ENCODE results near the gene AKIRIN2.
"Not testable (repeated sequence)": the region's sequence is repeated elsewhere in the genome, so short reads cannot be mapped to it uniquely, and the experiment has no call there.

AKIRIN2 gene

GRCh38 chr6:87716928-87717614 lies 15.0 kb upstream of the AKIRIN2 start:
- no peak for DNase-seq

- DNase-seq, result no peak
These were observed 12.2 kb upstream of the AKIRIN2 start for GRCh38 chr6:87714093-87714842.

- not testable (repeated sequence) for DNase-seq
These were observed 10.7 kb upstream of the AKIRIN2 start for GRCh38 chr6:87712713-87713112.

GRCh38 chr6:87710090-87710489 lies 8.1 kb upstream of the AKIRIN2 start:
- no peak for DNase-seq

GRCh38 chr6:87708581-87709427 lies 6.8 kb upstream of the AKIRIN2 start:
- not testable (repeated sequence) for DNase-seq

GRCh38 chr6:87706187-87706966 lies 4.3 kb upstream of the AKIRIN2 start:
- no peak for DNase-seq

GRCh38 chr6:87705070-87705691 lies 3.1 kb upstream of the AKIRIN2 start:
- no peak for DNase-seq

GRCh38 chr6:87703039-87703438 lies 1.0 kb upstream of the AKIRIN2 start:
- DNase-seq, result not testable (repeated sequence)

GRCh38 chr6:87702589-87702945 lies 534 bp upstream of the AKIRIN2 start:
- no peak for DNase-seq

- DNase-seq, result no peak
These were observed 723 bp downstream of the AKIRIN2 start for GRCh38 chr6:87701344-87701675.

GRCh38 chr6:87700397-87701343 lies 1.4 kb downstream of the AKIRIN2 start:
- DNase-seq, result no peak

GRCh38 chr6:87699576-87699975 lies 2.5 kb downstream of the AKIRIN2 start:
- DNase-seq, result no peak

GRCh38 chr6:87698547-87699006 lies 3.5 kb downstream of the AKIRIN2 start:
- peak; percentile 7 for DNase-seq

- no peak for DNase-seq
These were observed 4.2 kb downstream of the AKIRIN2 start for GRCh38 chr6:87697581-87698546.

GRCh38 chr6:87696817-87697216 lies 5.2 kb downstream of the AKIRIN2 start:
- not testable (repeated sequence) for DNase-seq

GRCh38 chr6:87692086-87692485 lies 9.9 kb downstream of the AKIRIN2 start:
- DNase-seq, result no peak

GRCh38 chr6:87690441-87690840 lies 11.6 kb downstream of the AKIRIN2 start:
- no peak for DNase-seq

- not testable (repeated sequence) for DNase-seq
These were observed 14.1 kb downstream of the AKIRIN2 start for GRCh38 chr6:87687893-87688292.

GRCh38 chr6:87687296-87687695 lies 14.7 kb downstream of the AKIRIN2 start:
- DNase-seq, result no peak

All from central memory CD4-positive, alpha-beta T cell (primary cell).